Measurements from ENCODE around the gene VSIG10. TPM values are rescaled to one million over a fixed set of nuclear protein-coding genes. Genes with fewer than 3 reads are reported as not detected.
A peak's percentile ranks its signal among the peaks of the same experiment; 100 is the strongest.
"Not testable (repeated sequence)": the region's sequence is repeated elsewhere in the genome, so short reads cannot be mapped to it uniquely, and the experiment has no call there.

VSIG10 gene
- total RNA-seq, 4 donors from 2014 or later: 122 to 207 (median 155) TPM

DNA sequence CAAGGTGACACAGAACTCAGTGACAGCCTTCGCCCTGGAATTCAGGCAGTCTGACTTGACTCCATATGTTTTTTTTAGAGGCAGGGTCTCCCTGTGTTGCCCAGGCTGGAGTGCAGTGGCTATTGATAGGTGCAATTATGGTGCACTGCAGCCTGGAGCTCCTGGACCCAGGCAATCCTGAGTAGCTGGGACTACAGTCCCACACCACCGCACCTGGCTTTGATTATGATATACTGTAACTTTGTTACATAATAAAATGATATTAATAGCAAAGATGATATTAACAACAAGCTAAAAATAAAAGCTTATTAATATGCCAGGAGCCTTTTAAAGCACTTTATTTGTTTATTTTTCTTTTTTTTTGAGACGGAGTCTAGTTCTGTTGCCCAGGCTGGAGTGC lies 9.8 kb downstream of the VSIG10 start:
- Histone ChIP-seq H3K9me3 (no peaks in the 10 kb centered on the region), H3K4me3 (no peak overlapping the region), H3K27me3 (no peaks in the 10 kb centered on the region), H3K36me3 (peaks cover 0 to 5% (median 0%) of the 10 kb centered on the region in 4 donors), H3K27ac (no peak overlapping the region), H3K4me1 (peaks cover 0 to 24% (median 16%) of the 10 kb centered on the region in 4 donors)
- no peak for DNase-seq
- no peak for TF ChIP-seq POLR2AphosphoS5 (IDR thresholded peaks at IDR 0.05)
- no peak for TF ChIP-seq CTCF (IDR thresholded peaks at IDR 0.05)
- TF ChIP-seq EP300 (IDR thresholded peaks at IDR 0.05; ENCODE audit: low read depth): no peak
- intact Hi-C loops (cut with DNase I; ENCODE audit: low total_unique reads): no loop called here
- in situ Hi-C loops (cut with MboI; ENCODE audit: low pct_ligation_motif_present in 1 of 4, low pct_unique_long_range_greater_than_20kb in 1 of 4, low sequenced_read_pairs in 3 of 4): no loop called here
- WGBS, 2 donors (ENCODE audit: low coverage in 1 of 2): 87 to 93% methylated on average over 3 of the region's 3 CpGs

- peaks cover 4 to 18% (median 14%) of the 10 kb centered on the region in 4 donors for H3K4me1 ChIP-seq
- 52 to 75% methylated on average over 3 to 9 of the region's 9 CpGs for whole genome bisulfite sequencing, 2 donors (ENCODE audit: low coverage in 1 of 2)
- peak overlapping the region; percentile 31 to 64 (median 44) for H3K27ac ChIP-seq
- H3K4me3 ChIP-seq: no peak overlapping the region
- TF ChIP-seq POLR2A (IDR thresholded peaks at IDR 0.05) (no peak), CTCF (IDR thresholded peaks at IDR 0.05) (peak in 2 of 5 experiments; percentile 8 to 27)
- H3K9me3 ChIP-seq: no peaks in the 10 kb centered on the region
- intact Hi-C loops (cut with DNase I; ENCODE audit: low total_unique reads) (no loop called here), in situ Hi-C loops (cut with MboI; ENCODE audit: low pct_ligation_motif_present in 1 of 4, low pct_unique_long_range_greater_than_20kb in 1 of 4, low sequenced_read_pairs in 3 of 4) (no loop called here)
- no peaks in the 10 kb centered on the region for H3K27me3 ChIP-seq
- H3K36me3 ChIP-seq: peaks cover 0 to 5% (median 0%) of the 10 kb centered on the region in 4 donors
- DNase-seq: peak; percentile 21
Measured at GRCh38 chr12:118089782-118090181, 14.0 kb downstream of the VSIG10 start.

DNA sequence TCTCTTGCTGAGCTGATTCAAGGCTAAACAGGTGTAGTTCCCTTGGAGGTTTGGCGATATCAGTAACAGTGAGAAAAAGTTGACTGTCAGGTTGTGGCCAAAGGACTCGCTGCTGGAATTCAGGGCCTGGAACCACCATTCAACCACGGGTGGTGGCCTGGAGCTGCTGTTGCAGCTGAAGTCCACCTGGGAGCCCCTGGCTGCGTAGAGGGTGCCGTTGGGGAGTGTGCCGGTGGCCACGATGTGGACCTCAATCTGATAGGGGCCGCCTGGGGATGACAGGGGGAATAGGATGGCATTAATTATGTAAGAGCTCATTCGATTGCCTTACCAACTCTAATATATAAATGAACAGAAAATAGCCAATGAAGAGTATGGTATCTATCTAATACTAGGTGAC lies 21.6 kb downstream of the VSIG10 start:
- Histone ChIP-seq H3K4me1 (no peaks in the 10 kb centered on the region), H3K9me3 (no peaks in the 10 kb centered on the region), H3K27ac (no peak overlapping the region), H3K36me3 (peaks cover 0 to 20% (median 6%) of the 10 kb centered on the region in 4 donors), H3K27me3 (no peaks in the 10 kb centered on the region), H3K4me3 (no peak overlapping the region)
- intact Hi-C loops (cut with DNase I; ENCODE audit: low total_unique reads) (no loop called here), in situ Hi-C loops (cut with MboI; ENCODE audit: low pct_ligation_motif_present in 1 of 4, low pct_unique_long_range_greater_than_20kb in 1 of 4, low sequenced_read_pairs in 3 of 4) (no loop called here)
- no peak for TF ChIP-seq POLR2AphosphoS5 (IDR thresholded peaks at IDR 0.05)
- TF ChIP-seq EP300 (IDR thresholded peaks at IDR 0.05; ENCODE audit: low read depth): no peak
- TF ChIP-seq CTCF (IDR thresholded peaks at IDR 0.05): no peak
- no peak for TF ChIP-seq POLR2A (IDR thresholded peaks at IDR 0.05)
- no peak for DNase-seq
- 80 to 100% methylated on average over 2 to 9 of the region's 9 CpGs for WGBS, 2 donors (ENCODE audit: low coverage in 1 of 2)

- in situ Hi-C loops (cut with MboI; ENCODE audit: low pct_ligation_motif_present in 1 of 4, low pct_unique_long_range_greater_than_20kb in 1 of 4, low sequenced_read_pairs in 3 of 4); H3K27me3 ChIP-seq; DNase-seq; H3K4me1 ChIP-seq; H3K27ac ChIP-seq; H3K4me3 ChIP-seq; intact Hi-C loops (cut with DNase I; ENCODE audit: low total_unique reads); H3K9me3 ChIP-seq: not testable (repeated sequence)
- WGBS, 2 donors (ENCODE audit: low coverage in 1 of 2): 91% methylated on average over 9 of the region's 9 CpGs; no CpG with 5 or more reads in 1 of the 2 donors
- H3K36me3 ChIP-seq: peaks cover 0 to 23% (median 6%) of the 10 kb centered on the region in 4 donors
Measured at GRCh38 chr12:118081521-118081920, 22.3 kb downstream of the VSIG10 start.

GRCh38 chr12:118073768-118074167 lies 30.0 kb downstream of the VSIG10 start:
- Histone ChIP-seq H3K27ac (no peak overlapping the region), H3K4me1 (no peaks in the 10 kb centered on the region), H3K9me3 (no peaks in the 10 kb centered on the region), H3K4me3 (no peak overlapping the region), H3K36me3 (peaks cover 0 to 23% (median 4%) of the 10 kb centered on the region in 4 donors), H3K27me3 (no peaks in the 10 kb centered on the region)
- WGBS, 2 donors (ENCODE audit: low coverage in 1 of 2): 86 to 100% methylated on average over 1 to 4 of the region's 4 CpGs
- in situ Hi-C loops (cut with MboI; ENCODE audit: low pct_ligation_motif_present in 1 of 4, low pct_unique_long_range_greater_than_20kb in 1 of 4, low sequenced_read_pairs in 3 of 4): no loop called here
- intact Hi-C loops (cut with DNase I; ENCODE audit: low total_unique reads): no loop called here
- no peak for TF ChIP-seq POLR2A (IDR thresholded peaks at IDR 0.05)
- TF ChIP-seq EP300 (IDR thresholded peaks at IDR 0.05; ENCODE audit: low read depth): no peak
- TF ChIP-seq POLR2AphosphoS5 (IDR thresholded peaks at IDR 0.05): no peak
- TF ChIP-seq CTCF (IDR thresholded peaks at IDR 0.05): no peak
- no peak for DNase-seq
